Stomach (tissue), 4 donors: Measurements from ENCODE around the gene GSE1.

Experiments used
- EP300 ChIP-seq: sonication (generic); formaldehyde crosslinking; IDR thresholded peaks from one replicate; pipeline ENCODE4 v1.6.1; 2017; ENCODE audit warnings: antibody characterized with exemption
- POLR2A ChIP-seq, 4 donors: fragments of 450-650 bp; IDR thresholded peaks; one replicate each; pipeline ENCODE4 v1.6.1; 2016; ENCODE audit warnings: antibody characterized with exemption in 4 of 4, control low read depth in 2 of 4, mild to moderate bottlenecking in 1 of 4, moderate library complexity in 1 of 4
- POLR2AphosphoS5 ChIP-seq, 3 donors: sonication (generic); formaldehyde crosslinking; IDR thresholded peaks; one replicate each; pipeline ENCODE4 v1.6.1; 2016; ENCODE audit warnings: antibody characterized with exemption in 3 of 3
- TF ChIP-seq, protein P1 (sequence below), 7 experiments: fragments of 450-650 bp in 4 of 7; fragments of 200-600 bp in 3 of 7; sonication (generic) in 3 of 7; IDR thresholded peaks; one replicate each; pipeline ENCODE4 v1.5.1; 2016 to 2019; ENCODE audit warnings: antibody characterized with exemption in 7 of 7, control low read depth in 2 of 7, mild to moderate bottlenecking in 1 of 7

GRCh38 chr16:85704011-85704410 lies 90.9 kb downstream of the GSE1 start:
- TF ChIP-seq, protein P1, sequence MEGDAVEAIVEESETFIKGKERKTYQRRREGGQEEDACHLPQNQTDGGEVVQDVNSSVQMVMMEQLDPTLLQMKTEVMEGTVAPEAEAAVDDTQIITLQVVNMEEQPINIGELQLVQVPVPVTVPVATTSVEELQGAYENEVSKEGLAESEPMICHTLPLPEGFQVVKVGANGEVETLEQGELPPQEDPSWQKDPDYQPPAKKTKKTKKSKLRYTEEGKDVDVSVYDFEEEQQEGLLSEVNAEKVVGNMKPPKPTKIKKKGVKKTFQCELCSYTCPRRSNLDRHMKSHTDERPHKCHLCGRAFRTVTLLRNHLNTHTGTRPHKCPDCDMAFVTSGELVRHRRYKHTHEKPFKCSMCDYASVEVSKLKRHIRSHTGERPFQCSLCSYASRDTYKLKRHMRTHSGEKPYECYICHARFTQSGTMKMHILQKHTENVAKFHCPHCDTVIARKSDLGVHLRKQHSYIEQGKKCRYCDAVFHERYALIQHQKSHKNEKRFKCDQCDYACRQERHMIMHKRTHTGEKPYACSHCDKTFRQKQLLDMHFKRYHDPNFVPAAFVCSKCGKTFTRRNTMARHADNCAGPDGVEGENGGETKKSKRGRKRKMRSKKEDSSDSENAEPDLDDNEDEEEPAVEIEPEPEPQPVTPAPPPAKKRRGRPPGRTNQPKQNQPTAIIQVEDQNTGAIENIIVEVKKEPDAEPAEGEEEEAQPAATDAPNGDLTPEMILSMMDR (IDR thresholded peaks at IDR 0.05): no peak
- TF ChIP-seq POLR2A (IDR thresholded peaks at IDR 0.05) (no peak), EP300 (no peak), POLR2AphosphoS5 (IDR thresholded peaks at IDR 0.05) (no peak)
